ENCODE results near the gene CALN1.

CALN1 gene

DNA sequence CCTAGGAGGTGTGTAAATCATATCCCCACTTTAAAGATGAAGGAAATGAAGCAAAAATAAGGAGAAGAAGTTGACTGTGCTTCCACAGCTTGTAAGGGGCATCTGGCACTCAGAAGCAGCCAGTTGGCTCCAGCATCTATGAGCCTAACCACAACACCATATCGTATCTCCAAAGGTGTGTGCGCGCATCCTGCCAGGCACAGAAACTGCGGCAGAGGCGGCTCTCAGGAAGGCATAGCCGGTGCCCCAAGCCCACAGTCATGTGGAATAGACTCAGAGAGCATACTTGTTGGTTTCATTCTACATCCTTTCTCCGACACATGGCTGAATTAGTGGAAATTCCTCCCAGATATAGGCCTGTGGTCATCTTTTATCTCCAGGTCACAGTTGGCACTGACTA is 423.9 kb downstream of the CALN1 start:
- CTCF ChIA-PET = no interaction called here
- POLR2A ChIA-PET = no interaction called here

DNA sequence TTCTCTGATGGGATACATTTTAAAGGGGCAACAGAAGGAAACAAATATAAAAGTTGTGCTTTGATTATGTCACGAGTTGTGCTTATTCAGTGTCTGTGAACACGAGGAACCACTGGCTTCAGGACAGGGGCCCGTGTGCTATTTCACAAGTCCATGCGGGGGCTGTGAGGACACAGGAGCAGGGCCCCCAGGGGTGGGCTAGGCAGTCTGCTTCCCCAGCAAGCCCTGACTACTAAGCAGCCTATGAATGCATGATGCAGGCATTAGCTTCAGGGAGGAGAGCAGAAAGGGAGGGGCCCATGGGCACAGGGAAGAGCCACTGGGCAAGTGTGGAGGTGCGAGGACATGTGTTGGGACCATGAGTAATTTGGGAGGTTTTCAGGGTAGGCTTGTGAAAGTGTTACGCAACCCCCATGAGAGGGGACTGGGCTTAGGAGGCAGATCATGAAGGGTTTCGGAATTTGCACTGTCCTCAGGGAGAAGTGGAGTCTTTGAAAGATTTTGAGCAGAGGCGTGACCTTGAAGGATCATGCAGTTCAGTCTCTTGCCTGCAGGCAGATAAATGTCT is 424.9 kb downstream of the CALN1 start:
- H3K36me3 ChIP-seq (ENCODE audit: control insufficient read depth in 2 of 2, insufficient read depth in 1 of 2, low read length in 2 of 2) = no peaks in the 10 kb centered on the region
- no peak overlapping the region for H3K4me3 ChIP-seq (ENCODE audit: low read depth, low read length)
- TF ChIP-seq ZBTB26 (tag by site-specific recombination; optimal IDR thresholded peaks at IDR 0.05) = no peak
- TF ChIP-seq ZNF169 (tag by site-specific recombination; IDR thresholded peaks at IDR 0.05) = no peak
- no peak for TF ChIP-seq ZNF112 (tag by site-specific recombination; IDR thresholded peaks at IDR 0.05)
- no peak for TF ChIP-seq ZNF426 (tag by site-specific recombination; IDR thresholded peaks at IDR 0.05)
- TF ChIP-seq ZNF114 (tag by site-specific recombination; IDR thresholded peaks at IDR 0.05) = no peak
- no peak for TF ChIP-seq GFI1B (tag by site-specific recombination; IDR thresholded peaks at IDR 0.05)
- no peak for TF ChIP-seq ZNF132 (tag by site-specific recombination; IDR thresholded peaks at IDR 0.05; ENCODE audit: borderline replicate concordance)
- TF ChIP-seq ZFP69B (tag by site-specific recombination; IDR thresholded peaks at IDR 0.05) = no peak
- no peak for TF ChIP-seq ZSCAN18 (tag by site-specific recombination; IDR thresholded peaks at IDR 0.05)
- TF ChIP-seq ZNF747 (tag by site-specific recombination; IDR thresholded peaks at IDR 0.05) = no peak
- TF ChIP-seq GLI2 (tag by site-specific recombination; IDR thresholded peaks at IDR 0.05; ENCODE audit: borderline replicate concordance, low read depth) = no peak
- TF ChIP-seq ZNF521 (tag by site-specific recombination; IDR thresholded peaks at IDR 0.05) = no peak
- TF ChIP-seq ZNF704 (tag by site-specific recombination; IDR thresholded peaks at IDR 0.05) = no peak
- TF ChIP-seq ZNF311 (tag by site-specific recombination; IDR thresholded peaks at IDR 0.05; ENCODE audit: borderline replicate concordance) = no peak
- TF ChIP-seq ZNF221 (tag by site-specific recombination; IDR thresholded peaks at IDR 0.05; ENCODE audit: borderline replicate concordance) = no peak
- no peak for TF ChIP-seq ZNF184 (tag by site-specific recombination; IDR thresholded peaks at IDR 0.05)
- TF ChIP-seq KLF7 (tag by site-specific recombination; IDR thresholded peaks at IDR 0.05; ENCODE audit: borderline replicate concordance) = no peak
- H3K9me3 ChIP-seq (ENCODE audit: control insufficient read depth, insufficient read depth, low read depth, low read length) = no peaks in the 10 kb centered on the region
- H3K27ac ChIP-seq (ENCODE audit: extremely low read depth, low read depth, low read length) = no peak overlapping the region
- no peaks in the 10 kb centered on the region for H3K4me1 ChIP-seq (ENCODE audit: control insufficient read depth, insufficient read depth, low read length)
- ChIA-PET POLR2A (no interaction called here), CTCF (no interaction called here)

More for the DNA sequence above, 423.9 kb downstream of the CALN1 start:
- Histone ChIP-seq H3K36me3 (ENCODE audit: control insufficient read depth in 2 of 2, insufficient read depth in 1 of 2, low read length in 2 of 2) (no peaks in the 10 kb centered on the region), H3K4me3 (ENCODE audit: low read depth, low read length) (no peak overlapping the region), H3K27ac (ENCODE audit: extremely low read depth, low read depth, low read length) (no peak overlapping the region), H3K4me1 (ENCODE audit: control insufficient read depth, insufficient read depth, low read length) (no peaks in the 10 kb centered on the region), H3K9me3 (ENCODE audit: control insufficient read depth, insufficient read depth, low read depth, low read length) (no peaks in the 10 kb centered on the region)
- no peak for TF ChIP-seq INSM2 (tag by site-specific recombination; IDR thresholded peaks at IDR 0.05)
- TF ChIP-seq ZBTB20 (tag by site-specific recombination; IDR thresholded peaks at IDR 0.05) = no peak
- no peak for TF ChIP-seq PBX3 (CRISPR knock-in tag; IDR thresholded peaks at IDR 0.05)
- TF ChIP-seq ZNF629 (tag by site-specific recombination; IDR thresholded peaks at IDR 0.05) = no peak
- TF ChIP-seq ZFP41 (tag by site-specific recombination; IDR thresholded peaks at IDR 0.05; ENCODE audit: borderline replicate concordance) = no peak
- TF ChIP-seq KLF17 (tag by site-specific recombination; IDR thresholded peaks at IDR 0.05) = no peak
